Stimulated activated CD8-positive, alpha-beta memory T cell treated with anti-CD3 and anti-CD28 coated beads, Interleukin-4, amount 100 ng/mL, for 1 hour (primary cell): ENCODE measurements around the gene OTC.

Source experiments
- DNase-seq, 2 donors: peaks; one replicate each; pipeline ENCODE4 v3.0.0-alpha.2; 2020; ENCODE audit warnings: low read depth in 2 of 2, low spot score in 1 of 2

The OTC gene

GRCh38 chrX:38357747-38358673 lies 5.6 kb downstream of the OTC start:
- no peak for DNase-seq

- no peak for DNase-seq
These were observed 10.6 kb downstream of the OTC start for GRCh38 chrX:38363046-38363445.

GRCh38 chrX:38365954-38366353 lies 13.6 kb downstream of the OTC start:
- no peak for DNase-seq

GRCh38 chrX:38368774-38369173 lies 16.4 kb downstream of the OTC start:
- DNase-seq, result no peak

- no peak for DNase-seq
These were observed 19.2 kb downstream of the OTC start for GRCh38 chrX:38371641-38372040.

GRCh38 chrX:38374431-38374830 lies 22.0 kb downstream of the OTC start:
- no peak for DNase-seq

GRCh38 chrX:38375891-38376290 lies 23.5 kb downstream of the OTC start:
- DNase-seq, result no peak

- DNase-seq, result no peak
These were observed 24.3 kb downstream of the OTC start for GRCh38 chrX:38376747-38377146.

- no peak for DNase-seq
These were observed 26.7 kb downstream of the OTC start for GRCh38 chrX:38379088-38379487.

- no peak for DNase-seq
These were observed 30.3 kb downstream of the OTC start for GRCh38 chrX:38382663-38383062.

GRCh38 chrX:38400389-38400910 lies 48.0 kb downstream of the OTC start:
- DNase-seq, result no peak

GRCh38 chrX:38402118-38402517 lies 49.7 kb downstream of the OTC start:
- no peak for DNase-seq

- DNase-seq, result no peak
These were observed 51.4 kb downstream of the OTC start for GRCh38 chrX:38403834-38404233.

GRCh38 chrX:38407126-38407525 lies 54.7 kb downstream of the OTC start:
- no peak for DNase-seq

GRCh38 chrX:38409289-38409688 lies 56.9 kb downstream of the OTC start:
- no peak for DNase-seq

- no peak for DNase-seq
These were observed 74.4 kb downstream of the OTC start for GRCh38 chrX:38426785-38427184.

- DNase-seq, result no peak
These were observed 79.1 kb downstream of the OTC start for GRCh38 chrX:38431525-38431924.

GRCh38 chrX:38435130-38435529 lies 82.7 kb downstream of the OTC start:
- no peak for DNase-seq

GRCh38 chrX:38437093-38437492 lies 84.7 kb downstream of the OTC start:
- DNase-seq, result no peak

- no peak for DNase-seq
These were observed 85.9 kb downstream of the OTC start for GRCh38 chrX:38438321-38438720.

- no peak for DNase-seq
These were observed 100.2 kb downstream of the OTC start for GRCh38 chrX:38452603-38453002.

GRCh38 chrX:38458071-38458470 lies 105.7 kb downstream of the OTC start:
- no peak for DNase-seq

GRCh38 chrX:38462257-38462656 lies 109.9 kb downstream of the OTC start:
- no peak for DNase-seq
